IMR-90 (cell line): ENCODE data around the gene SEL1L3. TPM values are rescaled to one million over a fixed set of nuclear protein-coding genes. Genes with fewer than 3 reads are reported as not detected.

Source experiments
- ATAC-seq: fragments of 200-7000 bp; cut with Tn5 transposase; 2 replicates; pipeline ENCODE4 v1.9.1; 2020; ENCODE audit warnings: low read depth, mild to moderate bottlenecking, moderate library complexity
- BruUV-seq: library from RNA; stranded (reverse); fragments of 400-500 nt; replicated peaks from 2 replicates; lab custom pipeline; 2021; lab: Mats Ljungman, UMichigan
- CTCF ChIA-PET: fragments of 300-600 bp; formaldehyde crosslinking; extraction: SDS; loops from one replicate; lab custom pipeline; 2021; ENCODE audit warnings: antibody characterized with exemption; lab: Yijun Ruan, JAX
- POLR2A ChIA-PET: fragments of 300-600 bp; sonication (Branson Sonifier 250); formaldehyde crosslinking; loops from one replicate; lab custom pipeline; 2022; ENCODE audit warnings: antibody characterized with exemption; ENCODE audit not compliant: unreplicated experiment; lab: Charles Lee
- DNase-seq: peaks from one replicate; pipeline ENCODE4 v3.0.0; 2013
- H2AFZ ChIP-seq: replicated peaks from 2 replicates; pipeline ENCODE3; 2013; ENCODE audit warnings: low read length, mild to moderate bottlenecking; ENCODE audit not compliant: poor library complexity
- H2AK5ac ChIP-seq: 2 replicates; pipeline ENCODE4 v1.6.1; 2013; ENCODE audit warnings: low read depth, low read length, inconsistent platforms
- H2AK9ac ChIP-seq: replicated peaks from 2 replicates; pipeline ENCODE3; 2013; ENCODE audit warnings: mild to moderate bottlenecking, low read depth, low read length, moderate library complexity; ENCODE audit not compliant: poor library complexity
- H2BK120ac ChIP-seq: 2 replicates; pipeline ENCODE4 v1.6.1; 2013; ENCODE audit warnings: low read depth, low read length, inconsistent platforms
- H2BK15ac ChIP-seq: 3 replicates; pipeline ENCODE4 v1.6.1; 2013; ENCODE audit warnings: low read depth, low read length, inconsistent platforms
- H2BK20ac ChIP-seq: 2 replicates; pipeline ENCODE4 v1.6.1; 2013; ENCODE audit warnings: low read depth, mild to moderate bottlenecking, inconsistent platforms, low read length, moderate library complexity
- H2BK5ac ChIP-seq: 2 replicates; pipeline ENCODE4 v1.6.1; 2013; ENCODE audit warnings: mild to moderate bottlenecking, low read depth, low read length, inconsistent platforms; ENCODE audit not compliant: poor library complexity, severe bottlenecking
- H3K14ac ChIP-seq: replicated peaks from 2 replicates; pipeline ENCODE4 v1.6.1; 2013; ENCODE audit warnings: low read depth, low read length, inconsistent platforms
- H3K18ac ChIP-seq: 2 replicates; pipeline ENCODE4 v1.6.1; 2013; ENCODE audit warnings: low read depth, low read length, control low read depth
- H3K23ac ChIP-seq: 2 replicates; pipeline ENCODE4 v1.6.1; 2013; ENCODE audit warnings: low read depth, low read length, inconsistent platforms
- H3K27ac ChIP-seq: 2 replicates; pipeline ENCODE4 v1.5.1; 2013; ENCODE audit warnings: mild to moderate bottlenecking, control low read depth, low read length; ENCODE audit not compliant: insufficient read depth
- H3K27me3 ChIP-seq: 2 replicates; pipeline ENCODE4 v1.6.1; 2013; ENCODE audit warnings: low read length; ENCODE audit not compliant: control insufficient read depth, insufficient read depth
- H3K36me3 ChIP-seq: 2 replicates; pipeline ENCODE4 v1.6.1; 2013; ENCODE audit warnings: low read length, mixed read lengths; ENCODE audit not compliant: control insufficient read depth, insufficient read depth
- H3K4ac ChIP-seq: 2 replicates; pipeline ENCODE4 v1.6.1; 2013; ENCODE audit warnings: low read depth, low read length, inconsistent platforms
- H3K4me1 ChIP-seq: 2 replicates; pipeline ENCODE4 v1.6.1; 2013; ENCODE audit warnings: low read length, mixed read lengths; ENCODE audit not compliant: control insufficient read depth, insufficient read depth
- H3K4me2 ChIP-seq: 2 replicates; pipeline ENCODE4 v1.6.1; 2013; ENCODE audit warnings: low read depth, mild to moderate bottlenecking, control low read depth, low read length, moderate library complexity
- H3K4me3 ChIP-seq: 2 replicates; pipeline ENCODE4 v1.5.1; 2013; ENCODE audit warnings: low read depth, mild to moderate bottlenecking, control low read depth, low read length, moderate library complexity; ENCODE audit not compliant: insufficient read depth
- H3K56ac ChIP-seq: 2 replicates; pipeline ENCODE4 v1.6.1; 2013; ENCODE audit warnings: low read length, inconsistent platforms; ENCODE audit not compliant: insufficient read depth; ENCODE audit errors: extremely low read depth
- H3K79me1 ChIP-seq, 2 experiments: 2 replicates each; pipeline ENCODE4 v1.6.1; 2013; ENCODE audit warnings: low read length in 2 of 2, inconsistent platforms in 1 of 2, low read depth in 1 of 2
- H3K9ac ChIP-seq: 2 replicates; pipeline ENCODE4 v1.6.1; 2013; ENCODE audit warnings: low read depth, low read length, control low read depth
- H3K9me1 ChIP-seq: 2 replicates; pipeline ENCODE4 v1.6.1; 2013; ENCODE audit warnings: low read length, inconsistent platforms; ENCODE audit not compliant: insufficient read depth
- H3K9me3 ChIP-seq: 2 replicates; pipeline ENCODE4 v1.6.1; 2013; ENCODE audit warnings: low read length; ENCODE audit not compliant: control insufficient read depth, insufficient read depth
- H4K20me1 ChIP-seq: 2 replicates; pipeline ENCODE4 v1.6.1; 2013; ENCODE audit warnings: low read length, inconsistent platforms; ENCODE audit not compliant: insufficient read depth
- H4K5ac ChIP-seq: 2 replicates; pipeline ENCODE4 v1.6.1; 2013; ENCODE audit warnings: mild to moderate bottlenecking, low read depth, low read length, control low read depth
- H4K8ac ChIP-seq, 2 experiments: 2 replicates each; pipeline ENCODE4 v1.6.1; 2013; ENCODE audit warnings: low read depth in 2 of 2, low read length in 2 of 2, control low read depth in 1 of 2, inconsistent platforms in 1 of 2
- H4K91ac ChIP-seq: 2 replicates; pipeline ENCODE4 v1.6.1; 2013; ENCODE audit warnings: low read depth, low read length, inconsistent platforms; ENCODE audit not compliant: insufficient read depth
- BHLHE40 ChIP-seq: fragments of 150-350 bp; IDR thresholded peaks from 2 replicates; pipeline ENCODE4 v1.6.1; 2016; ENCODE audit warnings: mild to moderate bottlenecking, low read depth, low read length
- CEBPB ChIP-seq: IDR thresholded peaks from 2 replicates; pipeline ENCODE4 v1.6.1; 2012; ENCODE audit warnings: low read depth, low read length, improper control_type of control experiment
- CHD1 ChIP-seq: IDR thresholded peaks from 2 replicates; pipeline ENCODE4 v1.6.1; 2012; ENCODE audit warnings: low read depth, low read length, improper control_type of control experiment
- CTCF ChIP-seq: conservative IDR thresholded peaks from 2 replicates; pipeline ENCODE4 v1.5.1; 2012; ENCODE audit warnings: mild to moderate bottlenecking, low read depth, low read length, improper control_type of control experiment
- FOS ChIP-seq: fragments of 150-350 bp; IDR thresholded peaks from 2 replicates; pipeline ENCODE4 v1.6.1; 2016; ENCODE audit warnings: low read depth, low read length
- MAFK ChIP-seq: IDR thresholded peaks from 2 replicates; pipeline ENCODE4 v1.6.1; 2012; ENCODE audit warnings: low read depth, low read length, improper control_type of control experiment
- MXI1 ChIP-seq: IDR thresholded peaks from 2 replicates; pipeline ENCODE4 v1.6.1; 2012; ENCODE audit warnings: low read depth, mild to moderate bottlenecking, low read length, moderate library complexity, borderline replicate concordance
- NFE2L2 ChIP-seq: fragments of 150-350 bp; IDR thresholded peaks from 2 replicates; pipeline ENCODE4 v1.6.1; 2016; ENCODE audit warnings: low read depth, mild to moderate bottlenecking, low read length
- POLR2A ChIP-seq: IDR thresholded peaks from 2 replicates; pipeline ENCODE4 v1.6.1; 2012; ENCODE audit warnings: mild to moderate bottlenecking, low read depth, low read length
- RCOR1 ChIP-seq: IDR thresholded peaks from 2 replicates; pipeline ENCODE4 v1.6.1; 2012; ENCODE audit warnings: mild to moderate bottlenecking, low read length, improper control_type of control experiment; ENCODE audit not compliant: insufficient replicate concordance
- RFX5 ChIP-seq: IDR thresholded peaks from 2 replicates; pipeline ENCODE4 v1.8.0; 2012; ENCODE audit warnings: low read depth, mild to moderate bottlenecking, low read length, moderate library complexity
- SMC3 ChIP-seq: fragments of 150-350 bp; IDR thresholded peaks from 2 replicates; pipeline ENCODE4 v1.6.1; 2016; ENCODE audit warnings: low read depth, mild to moderate bottlenecking, antibody characterized with exemption, low read length, moderate library complexity
- USF2 ChIP-seq: fragments of 150-350 bp; IDR thresholded peaks from 2 replicates; pipeline ENCODE4 v1.6.1; 2017; ENCODE audit warnings: mild to moderate bottlenecking, antibody characterized with exemption, low read length, low read depth
- WGBS, 2 experiments: methylation state at CpG; one replicate each; pipeline versions ENCODE4 v1.1.5 to v1.1.7; 2013; ENCODE audit warnings: missing lambda C conversion rate in 2 of 2; ENCODE audit not compliant: insufficient read length in 1 of 2; ENCODE audit errors: extremely low coverage in 2 of 2; 5-methylcytosine and 5-hydroxymethylcytosine counted together
- dilution Hi-C: fragments of 300-500 bp; cut with HindIII; formaldehyde crosslinking; loops from one replicate; pipeline ENCODE4 v1.14.3; 2018; ENCODE audit warnings: low sequenced_read_pairs; ENCODE audit not compliant: unreplicated experiment
- in situ Hi-C: fragments of 300-500 bp; cut with MboI; formaldehyde crosslinking; loops from 3 replicates; pipeline ENCODE4 v1.14.3; 2019; ENCODE audit warnings: low sequenced_read_pairs, inconsistent platforms, mixed read lengths
- intact Hi-C: fragments of 100-400 bp; cut with micrococcal nuclease; formaldehyde crosslinking; loops from 2 replicates; pipeline ENCODE4 v1.10.0; 2022
- polyA plus RNA-seq, 3 experiments: library from polyadenylated mRNA; depleted of rRNA; stranded (reverse); fragments of >200 nt; gene quantifications; 2 replicates each; pipeline ENCODE4 v1.2.3, GENCODE V29; 2012; ENCODE audit warnings: low replicate concordance in 1 of 3
- total RNA-seq: library from RNA; depleted of rRNA; stranded (reverse); fragments of >200 nt; gene quantifications from 2 replicates; pipeline ENCODE4 v1.2.3, GENCODE V29; 2012
- TF ChIP-seq, protein P1 (sequence below): fragments of 150-350 bp; IDR thresholded peaks from 2 replicates; pipeline ENCODE4 v1.6.1; 2016; ENCODE audit warnings: low read depth, mild to moderate bottlenecking, low read length, moderate library complexity, borderline replicate concordance

SEL1L3 gene
- total and polyA plus RNA-seq, 2 of the 4 experiments (the other 2 are of a cell fraction) = 16.4 to 43.7 TPM

DNA sequence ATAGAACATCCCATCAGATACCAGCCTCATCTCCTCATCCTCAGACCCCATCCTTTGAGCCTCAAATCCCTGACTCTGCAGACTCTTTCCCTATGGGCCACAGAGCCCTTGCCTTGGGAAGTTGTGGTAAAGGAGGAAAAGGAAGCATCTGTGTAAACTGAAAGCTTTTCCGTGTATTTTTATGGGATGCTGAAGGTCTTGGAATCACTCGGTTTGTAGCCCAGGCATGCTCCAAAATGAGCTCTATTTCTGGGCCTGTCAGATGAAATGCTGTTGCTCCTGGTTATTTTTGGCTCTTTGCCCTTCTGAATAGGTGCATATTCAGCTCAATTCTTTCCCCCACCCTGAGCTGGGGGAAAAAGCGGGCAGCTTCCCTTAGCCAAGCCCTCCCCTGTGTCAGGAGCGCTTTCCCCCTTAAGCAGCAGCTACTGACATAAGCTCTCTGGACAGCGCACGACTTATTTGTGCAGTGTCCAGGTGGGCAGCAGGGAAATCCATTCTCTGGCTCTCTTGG is 5.0 kb upstream of the SEL1L3 start:
- H3K27ac ChIP-seq = no peak overlapping the region
- no peak overlapping the region for H3K4ac ChIP-seq
- no peak overlapping the region for H2AK5ac ChIP-seq
- ChIA-PET CTCF (no interaction called here), POLR2A (no interaction called here)
- no peaks in the 10 kb centered on the region; the same call in 1 of the 2 replicates for H3K4me1 ChIP-seq
- no peak overlapping the region for H4K5ac ChIP-seq
- H3K9me3 ChIP-seq = no peaks in the 10 kb centered on the region
- dilution Hi-C loops (no loop called here), intact Hi-C loops (no loop called here), in situ Hi-C loops (no loop called here)
- no peak overlapping the region for H3K4me3 ChIP-seq
- H2AK9ac ChIP-seq = no peak overlapping the region
- BruUV-seq = no TSS peak
- no peak overlapping the region for H2BK5ac ChIP-seq
- H3K23ac ChIP-seq = no peak overlapping the region
- H4K20me1 ChIP-seq = no peaks in the 10 kb centered on the region
- no peaks in the 10 kb centered on the region for H3K9me1 ChIP-seq
- no peak overlapping the region for H3K4me2 ChIP-seq
- DNase-seq = no peak
- H3K56ac ChIP-seq = no peak overlapping the region
- H3K18ac ChIP-seq = no peak overlapping the region
- H3K14ac ChIP-seq = no peak overlapping the region
- TF ChIP-seq CHD1 (no peak), BHLHE40 (no peak), USF2 (no peak), RFX5 (no peak), RCOR1 (no peak), FOS (no peak), CEBPB (no peak), CTCF (no peak), MAFK (no peak), NFE2L2 (no peak), POLR2A (no peak), SMC3 (no peak), MXI1 (no peak)
- TF ChIP-seq, protein P1, sequence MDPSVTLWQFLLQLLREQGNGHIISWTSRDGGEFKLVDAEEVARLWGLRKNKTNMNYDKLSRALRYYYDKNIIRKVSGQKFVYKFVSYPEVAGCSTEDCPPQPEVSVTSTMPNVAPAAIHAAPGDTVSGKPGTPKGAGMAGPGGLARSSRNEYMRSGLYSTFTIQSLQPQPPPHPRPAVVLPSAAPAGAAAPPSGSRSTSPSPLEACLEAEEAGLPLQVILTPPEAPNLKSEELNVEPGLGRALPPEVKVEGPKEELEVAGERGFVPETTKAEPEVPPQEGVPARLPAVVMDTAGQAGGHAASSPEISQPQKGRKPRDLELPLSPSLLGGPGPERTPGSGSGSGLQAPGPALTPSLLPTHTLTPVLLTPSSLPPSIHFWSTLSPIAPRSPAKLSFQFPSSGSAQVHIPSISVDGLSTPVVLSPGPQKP = no peak
- H4K91ac ChIP-seq = no peak overlapping the region
- H3K79me1 ChIP-seq = no peaks in the 10 kb centered on the region
- no peak overlapping the region for H2BK15ac ChIP-seq
- H2AFZ ChIP-seq = no peak overlapping the region
- no CpG with 5 or more reads among the region's 6 CpGs for WGBS, 2 experiments
- ATAC-seq = no peak
- no peak overlapping the region for H3K9ac ChIP-seq
- no peaks in the 10 kb centered on the region for H3K27me3 ChIP-seq
- no peaks in the 10 kb centered on the region for H3K36me3 ChIP-seq
- no peak overlapping the region for H2BK20ac ChIP-seq
- H2BK120ac ChIP-seq = no peak overlapping the region
- H4K8ac ChIP-seq = no peak overlapping the region
